ENCODE data around the gene IPO8.

Gene IPO8

GRCh38 chr12:30687265-30687986 is 8.2 kb downstream of the IPO8 start:
- DNase-seq (ENCODE audit: extremely low read depth, low read depth) = no peak
- no peak for TF ChIP-seq CTCF (IDR thresholded peaks at IDR 0.05; ENCODE audit: low read depth, low read length)

- no peak for DNase-seq (ENCODE audit: extremely low read depth, low read depth)
- no peak for TF ChIP-seq CTCF (IDR thresholded peaks at IDR 0.05; ENCODE audit: low read depth, low read length)
Observed at GRCh38 chr12:30679241-30679640, 16.4 kb downstream of the IPO8 start.

GRCh38 chr12:30678221-30678620 is 17.4 kb downstream of the IPO8 start:
- no peak for TF ChIP-seq CTCF (IDR thresholded peaks at IDR 0.05; ENCODE audit: low read depth, low read length)

GRCh38 chr12:30661210-30661609 is 34.5 kb downstream of the IPO8 start:
- DNase-seq (ENCODE audit: extremely low read depth, low read depth) = no peak
- TF ChIP-seq CTCF (IDR thresholded peaks at IDR 0.05; ENCODE audit: low read depth, low read length) = no peak

More at GRCh38 chr12:30678221-30678620, 17.4 kb downstream of the IPO8 start:
- no peak for DNase-seq (ENCODE audit: extremely low read depth, low read depth)

- DNase-seq (ENCODE audit: extremely low read depth, low read depth) = no peak
- no peak for TF ChIP-seq CTCF (IDR thresholded peaks at IDR 0.05; ENCODE audit: low read depth, low read length)
Observed at GRCh38 chr12:30652034-30652696, 43.5 kb downstream of the IPO8 start.

- TF ChIP-seq CTCF (IDR thresholded peaks at IDR 0.05; ENCODE audit: low read depth, low read length) = no peak
- DNase-seq (ENCODE audit: extremely low read depth, low read depth) = no peak
Observed at GRCh38 chr12:30646821-30647220, 48.8 kb downstream of the IPO8 start.

GRCh38 chr12:30643366-30643765 is 52.3 kb downstream of the IPO8 start:
- DNase-seq (ENCODE audit: extremely low read depth, low read depth) = no peak
- no peak for TF ChIP-seq CTCF (IDR thresholded peaks at IDR 0.05; ENCODE audit: low read depth, low read length)
